ENCODE measurements around the gene TRIM14.

DNA sequence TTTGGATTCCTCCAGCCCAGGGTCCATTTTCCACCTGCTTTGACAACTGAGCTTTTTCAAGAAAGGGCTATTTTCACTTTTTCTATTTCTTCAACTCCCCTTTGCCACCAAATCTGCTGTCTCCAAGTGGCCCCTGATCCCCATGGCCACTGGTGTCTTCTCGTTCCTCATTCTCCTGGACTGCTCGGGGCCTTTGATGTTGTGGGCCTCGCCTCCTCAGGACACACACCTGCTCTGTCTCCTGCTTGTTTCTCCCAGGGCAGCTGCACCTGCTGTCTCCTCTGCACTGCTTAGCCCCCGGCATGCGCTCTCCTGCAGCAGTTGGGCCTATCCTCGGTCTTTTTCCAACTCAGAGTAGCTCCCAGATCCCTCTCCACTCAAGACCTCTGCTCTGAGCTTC is 78.8 kb downstream of the TRIM14 start:
- TF ChIP-seq, protein P1, sequence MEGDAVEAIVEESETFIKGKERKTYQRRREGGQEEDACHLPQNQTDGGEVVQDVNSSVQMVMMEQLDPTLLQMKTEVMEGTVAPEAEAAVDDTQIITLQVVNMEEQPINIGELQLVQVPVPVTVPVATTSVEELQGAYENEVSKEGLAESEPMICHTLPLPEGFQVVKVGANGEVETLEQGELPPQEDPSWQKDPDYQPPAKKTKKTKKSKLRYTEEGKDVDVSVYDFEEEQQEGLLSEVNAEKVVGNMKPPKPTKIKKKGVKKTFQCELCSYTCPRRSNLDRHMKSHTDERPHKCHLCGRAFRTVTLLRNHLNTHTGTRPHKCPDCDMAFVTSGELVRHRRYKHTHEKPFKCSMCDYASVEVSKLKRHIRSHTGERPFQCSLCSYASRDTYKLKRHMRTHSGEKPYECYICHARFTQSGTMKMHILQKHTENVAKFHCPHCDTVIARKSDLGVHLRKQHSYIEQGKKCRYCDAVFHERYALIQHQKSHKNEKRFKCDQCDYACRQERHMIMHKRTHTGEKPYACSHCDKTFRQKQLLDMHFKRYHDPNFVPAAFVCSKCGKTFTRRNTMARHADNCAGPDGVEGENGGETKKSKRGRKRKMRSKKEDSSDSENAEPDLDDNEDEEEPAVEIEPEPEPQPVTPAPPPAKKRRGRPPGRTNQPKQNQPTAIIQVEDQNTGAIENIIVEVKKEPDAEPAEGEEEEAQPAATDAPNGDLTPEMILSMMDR (tag by site-specific recombination; IDR thresholded peaks at IDR 0.05) = no peak
- TF ChIP-seq SP3 (tag by site-specific recombination; IDR thresholded peaks at IDR 0.05) (no peak), ZNF175 (tag by site-specific recombination; IDR thresholded peaks at IDR 0.05) (no peak), ZNF239 (tag by site-specific recombination; IDR thresholded peaks at IDR 0.05) (no peak)
- TF ChIP-seq, protein P2, sequence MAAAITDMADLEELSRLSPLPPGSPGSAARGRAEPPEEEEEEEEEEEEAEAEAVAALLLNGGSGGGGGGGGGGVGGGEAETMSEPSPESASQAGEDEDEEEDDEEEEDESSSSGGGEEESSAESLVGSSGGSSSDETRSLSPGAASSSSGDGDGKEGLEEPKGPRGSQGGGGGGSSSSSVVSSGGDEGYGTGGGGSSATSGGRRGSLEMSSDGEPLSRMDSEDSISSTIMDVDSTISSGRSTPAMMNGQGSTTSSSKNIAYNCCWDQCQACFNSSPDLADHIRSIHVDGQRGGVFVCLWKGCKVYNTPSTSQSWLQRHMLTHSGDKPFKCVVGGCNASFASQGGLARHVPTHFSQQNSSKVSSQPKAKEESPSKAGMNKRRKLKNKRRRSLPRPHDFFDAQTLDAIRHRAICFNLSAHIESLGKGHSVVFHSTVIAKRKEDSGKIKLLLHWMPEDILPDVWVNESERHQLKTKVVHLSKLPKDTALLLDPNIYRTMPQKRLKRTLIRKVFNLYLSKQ (tag by site-specific recombination; IDR thresholded peaks at IDR 0.05; ENCODE audit: borderline replicate concordance) = no peak
